NCI-H1048 (cell line): Measurements from ENCODE around the gene IRF3.

ENCODE experiments used
- DNase-seq: peaks from one replicate; lab custom pipeline; 2025; lab: John Stamatoyannopoulos, UW

Gene IRF3

GRCh38 chr19:49687150-49687549 is 21.5 kb upstream of the IRF3 start:
- no peak for DNase-seq

- no peak for DNase-seq
Observed at GRCh38 chr19:49686503-49687088, 20.9 kb upstream of the IRF3 start.

- no peak for DNase-seq
Observed at GRCh38 chr19:49685845-49686332, 20.2 kb upstream of the IRF3 start.

- no peak for DNase-seq
Observed at GRCh38 chr19:49684983-49685553, 19.4 kb upstream of the IRF3 start.

- no peak for DNase-seq
Observed at GRCh38 chr19:49684251-49684982, 18.8 kb upstream of the IRF3 start.

GRCh38 chr19:49683814-49684250 is 18.2 kb upstream of the IRF3 start:
- DNase-seq = no peak

- DNase-seq = no peak
Observed at GRCh38 chr19:49682274-49682673, 16.6 kb upstream of the IRF3 start.

- DNase-seq = no peak
Observed at GRCh38 chr19:49681830-49682229, 16.2 kb upstream of the IRF3 start.

- DNase-seq = peak; percentile 76
Observed at GRCh38 chr19:49680421-49681351, 15.0 kb upstream of the IRF3 start.

- DNase-seq = no peak
Observed at GRCh38 chr19:49679771-49680413, 14.2 kb upstream of the IRF3 start.

GRCh38 chr19:49678985-49679770 is 13.5 kb upstream of the IRF3 start:
- no peak for DNase-seq

GRCh38 chr19:49677901-49678674 is 12.4 kb upstream of the IRF3 start:
- DNase-seq = no peak

- DNase-seq = no peak
Observed at GRCh38 chr19:49677231-49677900, 11.7 kb upstream of the IRF3 start, which contains the start of gene PRMT1. Gene PRMT1, plus strand, starts transcription at chr19:49677271. Its CDS starts 10 bp downstream, at chr19:49677281.

- peak; percentile 100 for DNase-seq
Observed at GRCh38 chr19:49676784-49677230, 11.2 kb upstream of the IRF3 start.

- peak; percentile 52 for DNase-seq
Observed at GRCh38 chr19:49676136-49676783, 10.6 kb upstream of the IRF3 start.

- no peak for DNase-seq
Observed at GRCh38 chr19:49672131-49672919, 6.7 kb upstream of the IRF3 start.

- DNase-seq = no peak
Observed at GRCh38 chr19:49669516-49669915, 3.9 kb upstream of the IRF3 start.

- DNase-seq = no peak
Observed at GRCh38 chr19:49667473-49667872, 1.8 kb upstream of the IRF3 start.
